CD4-positive, alpha-beta T cell treated with Interleukin-12 subunit alpha and Interleukin-12 subunit beta, for 1 hour (primary cell): ENCODE data around the gene ARRDC1.
"Not testable (repeated sequence)": the region's sequence is repeated elsewhere in the genome, so short reads cannot be mapped to it uniquely, and the experiment has no call there.

Experiments used
- DNase-seq: peaks from one replicate; pipeline ENCODE4 v3.0.0-alpha.2; 2020

The ARRDC1 gene, protein sequence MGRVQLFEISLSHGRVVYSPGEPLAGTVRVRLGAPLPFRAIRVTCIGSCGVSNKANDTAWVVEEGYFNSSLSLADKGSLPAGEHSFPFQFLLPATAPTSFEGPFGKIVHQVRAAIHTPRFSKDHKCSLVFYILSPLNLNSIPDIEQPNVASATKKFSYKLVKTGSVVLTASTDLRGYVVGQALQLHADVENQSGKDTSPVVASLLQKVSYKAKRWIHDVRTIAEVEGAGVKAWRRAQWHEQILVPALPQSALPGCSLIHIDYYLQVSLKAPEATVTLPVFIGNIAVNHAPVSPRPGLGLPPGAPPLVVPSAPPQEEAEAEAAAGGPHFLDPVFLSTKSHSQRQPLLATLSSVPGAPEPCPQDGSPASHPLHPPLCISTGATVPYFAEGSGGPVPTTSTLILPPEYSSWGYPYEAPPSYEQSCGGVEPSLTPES

DNA sequence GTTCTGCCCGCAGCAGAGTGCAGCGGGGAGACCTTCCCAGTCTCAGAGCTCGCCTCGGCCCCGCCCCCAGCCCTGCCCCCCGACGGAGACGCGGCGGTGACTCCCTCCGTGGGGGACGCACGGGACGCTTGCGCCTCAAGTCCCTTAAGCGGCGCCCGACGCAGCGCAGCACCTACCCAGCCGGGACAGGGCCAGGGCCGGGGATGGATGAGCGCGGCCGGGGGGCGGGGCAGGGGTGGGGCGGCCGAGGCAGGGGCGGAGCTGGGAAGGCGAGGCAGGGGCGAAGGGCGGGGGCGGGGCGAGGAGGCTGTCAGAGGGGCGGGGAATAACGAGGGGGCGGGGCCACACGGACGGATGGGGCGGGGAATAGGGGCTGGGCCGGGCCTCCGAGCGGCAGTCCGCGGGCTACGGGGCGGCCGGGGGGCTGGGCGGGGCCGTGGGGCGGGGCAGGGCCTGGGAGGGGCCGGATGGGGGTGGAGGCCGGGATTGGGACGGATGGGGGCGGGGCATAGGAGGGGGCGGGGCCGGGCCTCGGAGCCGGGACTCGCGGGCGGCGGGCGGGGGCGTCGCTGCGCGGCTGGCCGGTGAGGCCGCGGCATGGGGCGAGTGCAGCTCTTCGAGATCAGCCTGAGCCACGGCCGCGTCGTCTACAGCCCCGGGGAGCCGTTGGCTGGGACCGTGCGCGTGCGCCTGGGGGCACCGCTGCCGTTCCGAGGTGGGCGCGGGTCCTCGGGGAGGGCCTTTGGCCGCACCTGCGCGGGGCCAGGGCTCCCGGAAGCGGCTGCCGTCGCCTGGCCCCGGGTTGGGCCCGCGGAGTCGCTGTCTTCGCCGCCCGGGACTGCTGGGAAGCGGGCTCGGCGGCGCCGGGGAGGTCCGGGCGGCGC lies at the start of gene ARRDC1:
Gene ARRDC1, plus strand, starts transcription at position 566 of the 884 bp plus-strand sequence. Its CDS starts 32 bp downstream, at position 598.
- peak; percentile 93 for DNase-seq

DNA sequence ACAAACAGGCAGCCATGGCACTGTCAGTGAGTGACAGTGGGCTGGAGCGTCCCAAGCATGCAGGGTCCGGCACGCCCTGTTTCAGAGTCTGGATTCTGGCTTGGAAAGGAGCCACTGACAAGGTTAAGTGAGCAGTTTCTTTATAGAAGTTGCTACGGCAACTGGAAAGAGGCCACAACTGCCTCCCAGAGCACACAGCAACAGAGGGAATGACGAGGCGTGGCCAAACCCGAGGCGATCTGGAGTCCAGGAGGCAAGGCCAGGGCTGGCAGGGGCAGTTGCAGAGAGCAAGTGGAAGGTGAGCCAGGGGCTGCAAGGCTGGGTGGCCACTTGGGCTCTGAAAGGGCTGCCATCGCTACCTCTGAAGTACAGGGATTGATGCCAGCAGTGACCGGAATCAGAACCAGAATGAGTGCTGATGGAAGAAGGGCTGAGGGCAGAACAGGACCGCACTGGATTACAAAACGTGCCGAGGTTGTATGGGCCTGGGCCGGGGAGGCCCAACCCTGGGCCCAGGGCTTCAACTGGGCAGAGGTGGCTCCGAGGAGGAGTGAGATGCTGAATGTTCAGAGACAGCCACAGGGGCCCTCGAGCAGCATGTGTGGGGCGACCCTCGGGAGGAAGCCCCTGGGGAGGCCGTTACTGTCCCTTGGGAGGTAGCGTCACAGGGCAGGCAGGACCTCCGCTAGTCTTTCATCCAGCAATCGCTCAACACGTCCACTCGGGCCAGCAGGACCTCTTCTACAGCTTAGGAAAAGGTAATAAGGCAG lies 49.2 kb upstream of the ARRDC1 start:
- no peak for DNase-seq

DNA sequence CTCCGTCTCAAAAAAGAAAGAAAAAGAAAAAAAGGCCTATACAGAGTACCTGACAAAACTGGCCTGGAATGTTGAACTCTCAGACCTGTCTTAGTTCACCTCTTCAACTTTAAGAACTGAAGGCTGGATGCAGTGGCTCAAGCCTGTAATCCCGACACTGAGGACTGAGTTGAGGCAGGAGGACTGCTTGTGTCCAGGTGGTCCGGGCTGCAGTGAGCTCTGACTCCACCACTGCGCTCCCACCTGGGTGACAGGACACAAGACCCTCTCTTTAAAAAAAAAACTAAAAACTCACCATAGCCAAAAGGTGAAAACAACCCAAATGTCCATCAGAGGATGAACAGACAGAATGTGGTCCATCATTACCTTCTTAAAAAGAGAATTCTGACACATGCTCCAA lies 47.4 kb upstream of the ARRDC1 start:
- DNase-seq = no peak

DNA sequence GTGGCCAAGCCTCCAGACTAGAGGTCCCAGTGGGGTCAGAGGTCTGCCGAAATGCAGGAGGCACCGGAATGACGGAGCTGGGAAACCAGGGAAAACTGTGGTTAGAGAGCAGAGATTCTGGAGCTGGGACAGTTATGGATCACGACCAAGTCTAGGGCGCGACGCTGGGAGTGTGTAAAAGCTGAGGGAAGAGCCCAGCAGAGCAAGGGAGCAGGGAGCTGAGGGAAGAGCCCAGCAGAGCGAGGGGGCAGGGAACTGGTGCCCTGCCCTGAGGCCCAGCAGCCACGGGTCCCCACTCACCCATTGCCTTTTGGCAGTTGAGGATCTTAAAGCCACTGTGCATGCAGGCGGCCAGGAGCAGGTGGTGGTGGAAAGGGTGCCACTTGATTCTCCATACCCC lies 41.4 kb upstream of the ARRDC1 start:
- DNase-seq = no peak

DNA sequence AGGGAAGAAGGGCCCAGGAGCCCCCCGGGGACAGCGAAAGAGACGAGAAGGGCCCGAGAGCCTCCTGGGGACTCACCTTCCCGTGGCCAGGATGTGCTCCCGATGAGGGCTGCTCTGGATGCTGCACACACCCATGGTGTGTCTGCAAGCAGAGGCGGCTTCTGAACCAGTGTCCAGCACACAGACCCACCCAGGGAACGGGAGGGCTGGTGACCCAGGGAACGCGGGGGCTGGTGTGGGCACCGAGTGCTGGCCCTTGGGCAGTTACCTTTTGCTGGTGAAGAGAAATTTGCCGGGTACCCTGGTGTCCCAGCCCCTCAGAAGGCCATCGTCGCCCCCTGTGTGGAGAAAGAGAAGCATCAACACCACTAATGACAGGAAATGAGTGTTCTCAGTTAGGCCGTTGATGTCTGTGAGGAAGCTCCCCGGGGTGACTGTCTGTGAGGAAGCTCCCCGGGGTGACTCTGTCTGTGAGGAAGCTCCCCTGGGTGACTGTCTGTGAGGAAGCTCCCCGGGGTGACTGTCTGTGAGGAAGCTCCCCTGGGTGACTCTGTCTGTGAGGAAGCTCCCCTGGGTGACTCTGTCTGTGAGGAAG lies 40.6 kb upstream of the ARRDC1 start:
- DNase-seq = no peak

DNA sequence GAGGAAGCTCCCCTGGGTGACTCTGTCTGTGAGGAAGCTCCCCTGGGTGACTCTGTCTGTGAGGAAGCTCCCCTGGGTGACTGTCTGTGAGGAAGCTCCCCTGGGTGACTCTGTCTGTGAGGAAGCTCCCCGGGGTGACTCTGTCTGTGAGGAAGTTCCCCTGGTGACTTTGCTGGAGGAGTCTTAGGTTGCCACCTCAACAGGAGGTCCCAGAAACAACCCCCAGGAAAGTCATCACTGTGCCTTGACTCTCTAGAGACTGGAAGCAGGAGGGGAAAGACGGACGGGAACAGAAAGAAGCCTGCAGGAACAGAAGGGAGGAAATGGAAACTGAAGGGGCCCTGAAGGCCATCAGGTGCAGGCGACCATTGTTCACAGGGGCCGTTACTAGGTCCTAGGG lies 37.0 kb upstream of the ARRDC1 start:
- DNase-seq = not testable (repeated sequence)

DNA sequence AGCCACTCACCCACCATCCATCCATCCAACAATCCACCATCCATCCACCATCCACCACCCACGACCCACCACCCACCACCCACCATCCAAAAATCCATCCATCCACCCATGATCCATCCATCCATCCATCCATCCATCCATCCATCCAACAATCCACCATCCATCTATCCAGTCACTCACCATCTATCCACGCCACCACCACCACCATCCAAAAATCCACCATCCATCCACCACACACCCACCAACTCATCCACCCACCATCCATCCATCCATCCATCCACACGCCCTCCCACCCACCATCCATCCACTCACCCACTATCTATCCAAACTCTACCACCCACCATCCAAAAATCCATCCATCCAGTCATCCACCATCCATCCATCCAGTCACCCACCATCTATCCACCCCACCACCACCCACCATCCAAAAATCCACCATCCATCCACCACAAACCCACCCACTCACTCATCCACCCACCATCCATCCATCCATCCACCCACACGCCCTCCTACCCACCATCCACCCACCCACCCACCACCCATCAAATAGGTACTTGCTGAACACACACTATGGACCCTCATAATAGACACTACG lies 35.8 kb upstream of the ARRDC1 start:
- DNase-seq = no peak

DNA sequence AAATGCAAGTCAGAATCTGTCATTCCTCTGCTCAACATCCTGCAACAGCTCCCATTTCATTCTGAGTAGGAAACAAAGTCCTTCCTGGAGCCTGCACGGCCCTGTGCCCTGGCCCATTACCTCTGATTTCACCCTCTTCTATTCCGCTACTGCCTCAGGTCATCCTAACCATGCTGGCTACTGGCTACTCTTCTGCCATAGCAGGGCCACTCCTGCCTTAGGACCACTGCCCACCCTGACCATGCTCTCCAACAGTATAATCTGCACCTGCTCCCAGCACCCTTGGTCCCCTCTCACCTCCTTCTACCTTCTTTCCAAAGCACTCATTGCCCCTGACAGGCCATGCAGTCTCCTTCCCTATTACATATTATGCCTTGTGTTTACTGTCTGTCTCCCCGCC lies 34.9 kb upstream of the ARRDC1 start:
- DNase-seq = no peak

DNA sequence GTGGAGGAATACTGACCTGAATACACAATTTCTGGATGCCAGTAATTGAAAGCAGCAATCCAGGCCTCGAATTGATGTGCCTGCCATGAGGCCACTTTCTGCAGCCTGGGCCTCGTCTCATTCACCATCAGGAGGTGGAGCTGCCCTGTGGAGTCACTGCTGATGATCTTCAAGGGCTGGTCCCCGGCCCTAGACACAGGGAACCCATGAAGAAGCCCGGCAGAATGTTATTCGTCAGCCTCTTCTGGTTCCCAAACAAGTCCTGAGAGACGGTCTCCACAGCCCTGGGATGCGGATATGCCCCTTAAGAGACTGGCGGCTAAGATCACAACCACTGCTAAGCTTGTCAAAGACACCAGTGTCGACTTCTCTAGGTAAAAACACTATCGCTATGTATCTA lies 31.3 kb upstream of the ARRDC1 start:
- no peak for DNase-seq

DNA sequence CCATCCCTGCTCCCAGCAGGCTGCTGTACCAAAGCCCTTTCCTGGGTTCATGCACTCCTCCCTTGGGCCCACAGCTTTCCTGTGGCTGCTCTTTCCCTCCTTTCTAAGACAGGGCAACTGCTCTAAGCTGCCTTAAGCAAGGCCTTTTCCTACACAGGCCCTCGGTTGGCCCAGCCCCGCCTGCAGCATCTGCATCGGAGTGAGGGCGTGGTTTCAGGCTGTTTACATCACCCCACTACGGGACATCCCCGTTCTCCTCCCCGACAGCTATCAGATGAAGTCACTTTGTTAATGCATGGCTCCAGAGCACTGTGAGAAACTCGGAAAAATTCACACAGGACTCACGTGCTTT lies 30.1 kb upstream of the ARRDC1 start:
- peak; percentile 40 for DNase-seq

DNA sequence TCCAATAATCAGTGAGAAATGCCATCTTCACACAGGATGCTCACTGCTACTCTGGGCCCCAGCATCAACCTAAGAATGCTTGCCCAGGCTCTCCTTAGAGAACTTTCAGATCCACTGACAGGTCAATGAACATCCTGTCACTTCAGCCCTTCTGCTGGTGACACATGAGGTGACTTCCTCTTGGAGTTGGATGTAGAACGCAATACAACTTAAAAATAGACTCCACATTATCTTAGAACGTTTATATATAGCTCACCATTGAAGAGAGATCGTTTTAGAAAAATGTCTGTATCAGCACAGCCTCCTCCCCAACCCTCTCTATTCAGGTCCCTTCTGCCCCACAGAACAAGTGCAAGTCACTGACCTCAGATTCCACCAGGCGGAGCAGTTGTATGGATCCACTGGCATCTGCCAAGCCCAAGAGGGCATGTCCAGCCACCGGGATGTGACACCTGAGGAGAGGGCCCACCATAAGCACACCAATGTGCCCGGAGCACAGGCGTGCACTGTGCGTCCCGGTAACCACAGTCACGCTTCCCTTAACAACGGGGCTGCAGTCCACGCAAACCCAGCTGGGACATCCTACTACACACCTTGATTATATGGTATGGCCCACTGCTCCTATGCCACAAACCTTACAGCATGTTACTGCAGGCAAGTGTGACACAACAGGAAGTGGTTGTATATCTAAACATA lies 29.6 kb upstream of the ARRDC1 start:
- DNase-seq = no peak

DNA sequence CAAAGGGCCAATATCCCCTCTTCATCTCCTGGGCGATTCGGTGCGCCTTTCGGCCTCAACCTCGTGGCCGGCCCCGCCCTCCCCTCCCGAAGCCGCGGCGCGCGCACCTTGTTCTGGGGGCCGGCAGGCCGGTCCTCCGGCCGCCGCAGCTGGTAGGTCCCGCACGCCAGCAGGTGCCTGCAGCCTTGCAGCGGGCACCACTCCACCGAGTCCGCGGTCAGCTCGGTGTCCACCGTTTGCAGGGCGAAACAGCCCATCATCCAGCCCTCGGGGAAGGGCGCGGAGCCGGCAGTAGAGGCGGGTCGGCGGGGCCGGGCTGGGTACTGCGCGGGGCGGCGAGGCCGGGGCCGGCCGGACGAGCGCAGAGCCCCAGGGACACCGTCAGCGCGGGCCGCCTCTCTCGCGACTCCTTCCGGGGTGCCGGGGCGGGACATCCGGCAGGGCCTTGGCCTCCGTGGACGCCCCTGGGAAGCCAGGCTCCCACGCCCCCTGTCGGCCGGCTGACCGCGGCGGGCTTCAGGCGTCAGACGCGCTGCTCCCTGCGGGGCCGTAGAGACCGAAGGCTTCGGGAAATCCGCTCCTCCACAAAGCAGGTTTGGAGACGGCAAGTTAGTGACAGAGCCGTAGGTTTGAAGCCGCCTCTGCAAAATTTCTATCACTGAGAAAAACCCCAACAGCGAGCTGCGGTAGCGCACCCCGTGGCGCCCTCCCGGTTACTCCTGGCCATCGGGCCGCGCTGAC lies 26.8 kb upstream of the ARRDC1 start, which contains the start of gene DPH7:
Gene DPH7, minus strand, starts transcription at position 408 of the 741 bp plus-strand sequence. Its CDS starts 148 bp downstream, at position 260.
- DNase-seq = peak; percentile 94

DNA sequence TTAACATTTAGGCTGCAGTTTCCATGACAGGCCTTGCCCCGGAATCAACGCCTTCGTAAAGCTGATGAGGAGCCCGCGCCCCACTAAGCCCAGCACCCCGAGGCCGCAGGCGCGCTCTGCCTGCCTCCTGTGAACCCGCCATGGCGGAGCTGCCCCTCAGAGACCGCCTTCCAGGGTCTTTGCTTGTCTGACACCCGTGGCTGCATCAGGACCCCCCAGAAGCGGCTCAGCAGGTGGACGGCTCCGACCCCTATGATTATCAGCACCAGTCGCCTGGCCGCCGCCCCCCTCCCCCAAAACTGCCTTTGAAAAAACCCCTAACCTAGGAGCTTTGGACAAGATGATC lies 26.3 kb upstream of the ARRDC1 start:
- DNase-seq = no peak

DNA sequence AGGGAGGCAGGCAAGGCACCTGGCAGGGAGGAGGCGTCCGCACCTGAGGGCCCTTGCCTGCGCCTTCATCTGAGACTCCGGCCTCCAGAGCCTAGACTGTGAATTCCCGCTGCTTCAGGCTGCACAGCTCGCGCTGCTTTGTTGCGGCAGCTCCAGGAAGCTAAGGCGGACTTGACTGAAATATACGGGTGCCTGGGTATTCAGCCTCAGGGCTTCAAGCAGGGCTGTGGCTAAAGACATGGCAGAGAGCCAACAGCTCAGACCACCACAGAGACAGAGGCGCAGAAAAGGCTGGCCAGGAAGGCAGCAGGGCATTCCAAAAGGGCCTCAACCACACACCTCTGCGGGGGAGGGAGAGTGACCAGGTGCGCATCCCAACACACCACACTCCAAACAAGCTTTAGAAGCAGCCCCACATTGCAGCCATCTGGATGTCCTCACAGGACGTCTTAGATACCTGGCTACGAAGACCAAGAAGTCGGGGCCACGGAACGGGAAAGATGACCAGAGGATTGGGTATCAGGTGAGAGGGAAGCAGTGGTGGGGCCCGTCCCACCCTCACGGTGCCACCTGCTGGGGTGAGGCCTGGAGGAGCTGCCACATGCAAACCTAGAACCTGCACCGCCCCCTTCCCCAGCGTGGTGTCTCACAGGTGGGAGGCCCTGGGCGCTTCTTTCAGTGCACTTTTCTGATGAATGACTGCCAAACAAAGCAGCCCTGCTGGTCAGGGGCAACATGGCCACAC lies 25.1 kb upstream of the ARRDC1 start:
- DNase-seq = no peak

DNA sequence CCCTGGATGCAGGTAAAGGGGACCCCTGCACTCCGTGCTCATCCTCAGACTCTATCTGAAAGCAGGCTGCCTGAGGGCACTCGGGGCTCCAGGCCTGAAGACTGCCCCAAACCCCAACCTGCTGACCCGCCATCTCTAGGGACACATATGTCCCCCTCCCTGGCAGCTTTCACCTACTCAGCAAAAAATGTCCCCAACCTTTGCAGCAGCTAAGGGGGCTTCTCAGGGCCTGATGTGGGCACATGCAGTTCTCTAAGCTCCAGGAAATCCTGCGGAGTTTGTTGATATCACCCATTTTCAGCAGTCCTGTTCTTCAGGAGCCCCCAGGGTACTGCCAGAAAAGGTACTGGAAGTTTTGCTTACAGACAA lies 24.5 kb upstream of the ARRDC1 start:
- DNase-seq = no peak

DNA sequence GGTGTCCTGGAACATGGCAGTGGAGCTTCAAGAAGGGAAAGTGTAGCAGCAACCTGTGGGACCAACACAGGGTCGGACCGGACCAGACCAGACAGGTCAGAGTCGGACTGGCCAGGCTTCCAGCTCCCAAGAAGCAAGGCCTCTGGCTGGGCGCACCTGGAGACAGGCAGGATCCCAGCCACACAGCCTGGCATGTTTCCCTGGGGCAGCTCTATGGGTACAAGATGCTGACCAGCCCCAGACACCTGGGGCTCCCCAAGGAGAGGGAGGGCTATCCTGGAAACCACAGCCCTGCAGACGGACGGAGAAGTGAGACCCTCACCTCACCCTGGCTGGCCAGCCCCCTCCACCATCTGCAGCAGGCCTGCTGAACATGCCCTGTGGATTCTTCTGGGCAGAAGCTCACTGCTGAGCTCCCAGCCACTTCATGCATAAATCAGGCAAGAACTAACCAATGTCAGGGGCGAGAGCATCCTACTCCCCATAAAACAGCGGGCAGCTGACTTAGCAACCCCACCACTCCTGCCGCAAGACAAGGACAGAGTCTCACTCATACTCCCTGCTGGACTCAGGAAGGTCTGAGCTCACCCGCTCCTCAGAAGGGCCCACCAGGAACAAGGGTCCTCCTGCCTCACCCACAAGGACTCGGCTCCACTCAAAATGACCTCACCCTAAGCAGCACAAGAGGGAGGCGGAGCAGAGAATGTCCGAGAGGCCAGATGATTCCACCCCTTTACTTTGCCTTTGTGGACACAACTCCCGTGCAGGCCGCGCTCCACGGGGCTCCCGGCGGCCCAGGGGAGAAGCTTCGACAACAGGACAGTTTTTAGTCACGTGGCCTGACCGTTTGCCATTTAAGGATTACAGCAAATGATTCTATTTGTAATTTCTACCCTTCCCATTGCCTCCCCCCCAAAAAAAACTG lies 23.9 kb upstream of the ARRDC1 start:
- no peak for DNase-seq

DNA sequence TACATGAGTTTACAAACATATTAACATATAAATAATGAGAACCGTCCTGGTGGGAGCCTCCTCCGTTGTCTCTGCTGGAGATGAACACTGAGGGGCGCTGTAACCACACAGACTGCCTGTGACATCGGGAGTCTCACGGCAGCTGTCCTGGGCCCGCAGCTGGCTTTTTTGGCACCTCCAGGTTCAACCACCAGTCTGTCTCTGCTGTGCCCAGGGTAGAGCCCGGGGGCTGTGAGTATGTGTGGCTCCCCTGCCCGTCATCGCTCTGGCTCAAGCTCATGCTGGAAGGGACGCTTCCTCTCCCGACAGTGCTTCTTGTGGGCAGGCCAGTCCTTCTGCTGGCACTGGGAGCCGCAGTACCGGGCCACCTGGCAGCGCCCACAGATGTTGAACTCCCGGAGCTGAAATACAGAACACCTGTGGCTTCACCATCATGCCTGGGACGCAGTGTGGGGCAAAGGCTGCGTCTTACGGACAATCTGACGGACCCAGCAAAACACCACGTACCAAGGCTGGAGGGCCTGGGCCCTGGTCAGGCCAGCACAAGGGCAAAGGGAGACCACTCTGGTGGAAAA lies 23.1 kb upstream of the ARRDC1 start:
- peak; percentile 21 for DNase-seq

DNA sequence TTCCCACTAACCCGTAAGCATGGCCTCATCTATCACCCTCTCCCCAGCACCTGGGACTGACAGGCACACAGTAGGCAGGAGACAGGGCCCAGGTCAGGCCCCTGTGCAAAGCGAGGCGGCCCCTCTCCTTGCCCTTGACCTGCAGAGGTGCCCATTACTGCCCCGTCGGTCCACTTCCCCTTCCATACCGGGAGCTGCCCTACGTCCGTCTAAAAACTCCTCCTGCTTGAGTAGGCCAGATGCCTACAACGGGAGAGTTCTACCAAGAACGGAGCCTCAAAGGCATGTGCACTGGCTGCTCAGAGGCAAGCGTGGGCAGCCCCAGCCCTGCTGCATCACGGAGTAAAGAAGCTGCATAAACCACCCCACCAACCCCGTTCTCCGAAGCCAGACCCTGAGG lies 22.1 kb upstream of the ARRDC1 start:
- no peak for DNase-seq

DNA sequence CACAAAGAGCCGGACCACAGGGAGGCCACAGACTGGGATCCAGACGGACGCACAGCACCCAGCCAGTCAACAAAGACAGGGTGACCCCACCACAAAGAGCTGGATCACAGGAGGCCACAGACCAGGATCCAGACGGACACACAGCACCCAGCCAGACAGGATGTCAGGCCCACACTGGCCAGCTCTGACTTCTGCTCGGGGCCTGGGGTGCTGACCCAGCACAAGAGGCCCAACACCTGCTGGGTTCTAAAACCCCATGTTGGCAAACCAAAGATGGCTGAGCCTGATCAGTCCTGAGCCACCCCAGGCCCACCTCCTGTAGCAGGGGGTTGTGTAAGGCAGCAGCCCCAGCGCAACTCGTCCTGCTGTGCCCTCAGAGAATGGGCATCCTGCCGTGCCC lies 21.5 kb upstream of the ARRDC1 start:
- no peak for DNase-seq
